SU-DHL-6 (cell line): ENCODE measurements around the gene TMCC1.
"Not testable (repeated sequence)": the region's sequence is repeated elsewhere in the genome, so short reads cannot be mapped to it uniquely, and the experiment has no call there.

ENCODE experiments used
- H2AFZ ChIP-seq: fragments of 200-600 bp; sonication (generic); 2 replicates; pipeline ENCODE4 v1.6.1; 2014; ENCODE audit warnings: low read depth, mild to moderate bottlenecking, moderate library complexity, mixed read lengths, antibody characterized with exemption, low read length; ENCODE audit not compliant: severe bottlenecking
- H3F3A ChIP-seq: fragments of 200-600 bp; shearing (Covaris generic); 2 replicates; pipeline ENCODE4 v1.6.0; 2016; ENCODE audit warnings: antibody characterized with exemption, mild to moderate bottlenecking; ENCODE audit not compliant: insufficient read depth
- H3K27ac ChIP-seq: fragments of 200-600 bp; sonication (generic); 2 replicates; pipeline ENCODE4 v1.5.1; 2016; ENCODE audit warnings: low read depth, mild to moderate bottlenecking, low read length, moderate library complexity, mixed read lengths
- H3K27me3 ChIP-seq: fragments of 200-600 bp; sonication (generic), shearing (Covaris generic); 2 replicates; pipeline ENCODE4 v1.6.0; 2014; ENCODE audit warnings: mild to moderate bottlenecking, low read length
- H3K36me3 ChIP-seq: fragments of 200-600 bp; sonication (generic); 2 replicates; pipeline ENCODE4 v1.6.1; 2014; ENCODE audit warnings: mild to moderate bottlenecking, low read length, mixed read lengths
- H3K4me2 ChIP-seq: fragments of 300-600, 200-600 bp; shearing (Covaris generic), sonication (generic); 2 replicates; pipeline ENCODE4 v1.6.0; 2014; ENCODE audit warnings: low read length, low read depth, mild to moderate bottlenecking; ENCODE audit not compliant: poor library complexity, severe bottlenecking
- H3K4me3 ChIP-seq: fragments of 200-600 bp; sonication (generic); 2 replicates; pipeline ENCODE4 v1.5.1; 2014; ENCODE audit warnings: antibody characterized with exemption, low read length, mild to moderate bottlenecking, mixed read lengths; ENCODE audit not compliant: insufficient read depth, poor library complexity, severe bottlenecking
- H3K79me2 ChIP-seq: fragments of 200-600 bp; sonication (generic); 2 replicates; pipeline ENCODE4 v1.6.1; 2014; ENCODE audit warnings: mild to moderate bottlenecking, low read length, moderate library complexity; ENCODE audit not compliant: insufficient read depth
- H3K9ac ChIP-seq: fragments of 200-600 bp; sonication (generic); 2 replicates; pipeline ENCODE4 v1.7.0; 2014; ENCODE audit warnings: mild to moderate bottlenecking, low read length
- H3K9me2 ChIP-seq: fragments of 200-600 bp; sonication (generic); replicated peaks from 2 replicates; pipeline ENCODE4 v1.6.1; 2014; ENCODE audit warnings: low read length; ENCODE audit not compliant: insufficient read depth
- H3K9me3 ChIP-seq: fragments of 200-600 bp; sonication (generic); 2 replicates; pipeline ENCODE4 v1.6.1; 2014; ENCODE audit warnings: low read length, mixed read lengths; ENCODE audit not compliant: insufficient read depth
- H4K20me1 ChIP-seq: fragments of 200-600 bp; sonication (generic); 2 replicates; pipeline ENCODE4 v1.6.1; 2014; ENCODE audit warnings: low read depth, mild to moderate bottlenecking, antibody characterized with exemption, low read length, moderate library complexity, mixed read lengths
- CTCF ChIP-seq: fragments of 200-600 bp; sonication (generic); IDR thresholded peaks from one replicate; pipeline ENCODE4 v1.5.1; 2017; ENCODE audit warnings: antibody characterized with exemption, mild to moderate bottlenecking, low read length, moderate library complexity; ENCODE audit not compliant: insufficient read depth, poor library complexity, severe bottlenecking
- EZH2phosphoT487 ChIP-seq: fragments of 200-600 bp; sonication (generic), shearing (Covaris generic); conservative IDR thresholded peaks from 2 replicates; pipeline ENCODE4 v1.6.1; 2018; ENCODE audit warnings: mild to moderate bottlenecking, antibody characterized with exemption, low read length, moderate library complexity, mixed read lengths

TMCC1 gene

GRCh38 chr3:129911261-129911861 is 17.9 kb upstream of the TMCC1 start:
- TF ChIP-seq CTCF (no peak), EZH2phosphoT487 (no peak)
- H3K9me3 ChIP-seq = peaks cover 11% of the 10 kb centered on the region; the same call in 1 of the 2 replicates
- no peak overlapping the region for H3K4me2 ChIP-seq
- peaks cover 10% of the 10 kb centered on the region; the same call in 1 of the 2 replicates for H3K36me3 ChIP-seq
- no peak overlapping the region for H2AFZ ChIP-seq
- no peak overlapping the region for H3K9ac ChIP-seq
- H3K79me2 ChIP-seq = no peaks in the 10 kb centered on the region
- H3K27me3 ChIP-seq = no peaks in the 10 kb centered on the region
- H3K9me2 ChIP-seq = no peaks in the 10 kb centered on the region
- H4K20me1 ChIP-seq = no peaks in the 10 kb centered on the region
- H3K4me3 ChIP-seq = no peak overlapping the region
- H3K27ac ChIP-seq = no peak overlapping the region
- H3F3A ChIP-seq = no peaks in the 10 kb centered on the region

DNA sequence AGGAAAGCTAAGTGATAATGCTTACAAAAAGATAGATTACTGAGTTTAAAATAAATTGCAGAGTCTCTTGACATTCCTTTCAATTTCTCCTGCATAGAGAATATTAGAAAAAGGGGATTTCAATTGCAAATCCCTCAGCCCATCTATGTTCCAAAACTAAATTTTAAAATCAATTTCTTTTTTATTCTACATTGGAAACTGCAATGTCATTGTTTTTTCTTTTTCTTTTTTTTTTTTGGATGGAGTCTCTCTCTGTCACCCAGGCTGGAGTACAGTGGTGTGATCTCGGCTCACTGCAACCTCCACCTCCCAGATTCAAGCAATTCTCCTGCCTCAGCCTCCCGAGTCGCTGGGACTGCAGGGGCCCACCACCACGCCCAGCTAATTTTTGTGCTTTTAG is 15.7 kb upstream of the TMCC1 start:
- H2AFZ ChIP-seq, H3F3A ChIP-seq, H3K4me3 ChIP-seq, H3K9me2 ChIP-seq, H4K20me1 ChIP-seq, H3K79me2 ChIP-seq, H3K9ac ChIP-seq, H3K27ac ChIP-seq, H3K4me2 ChIP-seq, H3K27me3 ChIP-seq: not testable (repeated sequence)
- Histone ChIP-seq H3K36me3 (peaks cover 14% of the 10 kb centered on the region; the same call in 1 of the 2 replicates), H3K9me3 (peaks cover 28% of the 10 kb centered on the region; the same call in 1 of the 2 replicates)

DNA sequence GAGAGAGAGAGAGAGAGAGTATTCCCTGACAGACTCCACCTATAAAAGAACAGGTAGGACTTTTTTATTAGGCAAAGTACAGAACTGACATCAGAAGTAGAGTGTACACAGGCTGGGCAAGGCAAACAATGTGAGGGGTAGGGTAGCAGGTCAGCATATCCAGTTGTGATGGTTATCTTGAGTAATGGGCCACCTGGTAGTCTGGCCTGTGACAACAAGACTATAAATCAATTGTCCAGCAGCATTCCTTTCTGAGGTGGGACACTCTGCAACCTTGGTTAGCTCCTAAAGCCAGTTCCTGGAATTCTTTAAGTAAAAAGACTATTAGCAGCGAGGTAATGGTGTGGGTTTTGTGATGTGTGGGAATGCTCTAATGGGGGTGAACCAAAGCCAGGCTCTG is 14.9 kb upstream of the TMCC1 start:
- no peaks in the 10 kb centered on the region for H3F3A ChIP-seq
- no peak overlapping the region for H3K4me3 ChIP-seq
- H3K36me3 ChIP-seq = peaks cover 14% of the 10 kb centered on the region; the same call in 1 of the 2 replicates
- peaks cover 28% of the 10 kb centered on the region; the same call in 1 of the 2 replicates for H3K9me3 ChIP-seq
- no peaks in the 10 kb centered on the region for H3K27me3 ChIP-seq
- H3K4me2 ChIP-seq = no peak overlapping the region
- H3K27ac ChIP-seq = no peak overlapping the region
- H3K9ac ChIP-seq = no peak overlapping the region
- H2AFZ ChIP-seq = no peak overlapping the region
- H3K9me2 ChIP-seq = no peaks in the 10 kb centered on the region
- TF ChIP-seq EZH2phosphoT487 (no peak), CTCF (no peak)
- H3K79me2 ChIP-seq = no peaks in the 10 kb centered on the region
- H4K20me1 ChIP-seq = no peaks in the 10 kb centered on the region

DNA sequence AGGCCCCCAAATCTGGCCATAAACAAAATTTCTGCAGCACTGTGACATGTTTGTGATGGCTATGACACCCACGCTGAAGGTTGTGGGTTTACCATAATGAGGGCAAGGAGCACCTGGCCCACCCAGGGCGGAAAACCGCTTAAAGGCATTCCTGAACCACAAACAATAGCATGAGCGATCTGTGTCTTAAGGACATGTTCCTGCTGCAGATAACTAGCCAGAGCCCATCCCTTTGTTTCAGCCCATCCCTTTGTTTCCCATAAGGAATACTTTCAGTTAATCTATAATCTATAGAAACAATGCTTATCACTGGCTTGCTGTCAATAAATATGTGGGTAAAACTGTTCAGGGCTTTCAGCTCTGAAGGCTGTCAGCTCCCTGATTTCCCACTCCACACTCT is 7.8 kb upstream of the TMCC1 start:
- peaks cover 16% of the 10 kb centered on the region; the same call in 1 of the 2 replicates for H3K9me3 ChIP-seq

More for the DNA sequence above, 7.8 kb upstream of the TMCC1 start:
- not testable (repeated sequence) for H3K4me2 ChIP-seq, H4K20me1 ChIP-seq, H3K27ac ChIP-seq, H3K27me3 ChIP-seq, H3K36me3 ChIP-seq, H3K9me2 ChIP-seq, H3K4me3 ChIP-seq, H3K79me2 ChIP-seq, H2AFZ ChIP-seq, H3K9ac ChIP-seq, H3F3A ChIP-seq
